T-cell (primary cell): ENCODE data around the gene COQ6. TPM values are rescaled to one million over a fixed set of nuclear protein-coding genes. Genes with fewer than 3 reads are reported as not detected.
"Not testable (repeated sequence)": the region's sequence is repeated elsewhere in the genome, so short reads cannot be mapped to it uniquely, and the experiment has no call there.

Source experiments
- ATAC-seq, 4 experiments: fragments of 200-7000 bp in 3 of 4; fragments of 150-1000 bp in 1 of 4; cut with Tn5 transposase; replicated peaks in 1 of 4; 1 replicate in 3 of 4; 2 replicates in 1 of 4; pipeline ENCODE4 v1.10.0; 2021; ENCODE audit warnings: moderate library complexity in 3 of 4, mild to moderate bottlenecking in 2 of 4, moderate number of reproducible peaks in 1 of 4
- CTCF ChIA-PET, 2 donors: fragments of 300-600 bp; sonication (Branson Sonifier 250); formaldehyde crosslinking; loops; one replicate each; lab custom pipeline; 2022; ENCODE audit warnings: antibody characterized with exemption in 2 of 2; lab: Charles Lee
- POLR2A ChIA-PET, 2 donors: fragments of 300-600 bp; sonication (Branson Sonifier 250); formaldehyde crosslinking; loops; one replicate each; lab custom pipeline; 2022; ENCODE audit warnings: antibody characterized with exemption in 2 of 2; lab: Charles Lee
- DNase-seq, 35 experiments: peaks; one replicate each; pipeline versions ENCODE4 v3.0.0 to v3.0.0-alpha.2; 2013 to 2023
- H3K27ac ChIP-seq: one replicate; pipeline ENCODE4 v1.5.1; 2013; ENCODE audit warnings: low read length
- H3K27me3 ChIP-seq, 2 experiments: replicated peaks in 1 of 2; 1 replicate in 1 of 2; 2 replicates in 1 of 2; pipeline versions ENCODE4 v1.6.1 to v1.7.0; 2013; ENCODE audit warnings: low read length in 1 of 2, mixed read lengths in 1 of 2; ENCODE audit not compliant: control insufficient read depth in 2 of 2, insufficient read depth in 2 of 2; ENCODE audit errors: extremely low read depth in 1 of 2
- H3K36me3 ChIP-seq, 2 donors: 1 replicate in 1 of 2; 2 replicates in 1 of 2; pipeline versions ENCODE4 v1.6.1 to v1.7.0; 2013; ENCODE audit warnings: low read length in 1 of 2; ENCODE audit not compliant: control insufficient read depth in 2 of 2, insufficient read depth in 1 of 2; ENCODE audit errors: extremely low read depth in 1 of 2
- H3K4me1 ChIP-seq, 2 experiments: 1 replicate in 1 of 2; 2 replicates in 1 of 2; pipeline versions ENCODE4 v1.6.1 to v1.7.0; 2013; ENCODE audit warnings: low read length in 2 of 2, mixed read lengths in 1 of 2; ENCODE audit not compliant: insufficient read depth in 2 of 2, control insufficient read depth in 1 of 2; ENCODE audit errors: extremely low read depth in 1 of 2
- H3K4me3 ChIP-seq, 2 donors: 1 replicate in 1 of 2; 2 replicates in 1 of 2; pipeline versions ENCODE4 v1.5.1 to v1.7.0; 2013; ENCODE audit warnings: mild to moderate bottlenecking in 2 of 2, low read length in 1 of 2, moderate library complexity in 1 of 2; ENCODE audit not compliant: control insufficient read depth in 1 of 2; ENCODE audit errors: extremely low read depth in 1 of 2
- H3K9me3 ChIP-seq: 2 replicates; pipeline ENCODE4 v1.7.0; 2013
- H3K27ac Mint-ChIP-seq, 2 donors: one replicate each; pipeline ENCODE4 v1.8.0; 2020 to 2021; ENCODE audit warnings: mild to moderate bottlenecking in 2 of 2, mixed read lengths in 2 of 2
- H3K27me3 Mint-ChIP-seq, 2 donors: one replicate each; pipeline ENCODE4 v1.8.0; 2021 to 2022; ENCODE audit warnings: mixed read lengths in 2 of 2
- H3K36me3 Mint-ChIP-seq: one replicate; pipeline ENCODE4 v1.8.0; 2021; ENCODE audit warnings: mixed read lengths
- H3K4me1 Mint-ChIP-seq, 3 donors: one replicate each; pipeline ENCODE4 v1.8.0; 2020 to 2022; ENCODE audit warnings: mixed read lengths in 3 of 3, mild to moderate bottlenecking in 1 of 3
- H3K4me3 Mint-ChIP-seq, 3 donors: one replicate each; pipeline ENCODE4 v1.8.0; 2020 to 2022; ENCODE audit warnings: mild to moderate bottlenecking in 3 of 3, mixed read lengths in 3 of 3, moderate library complexity in 3 of 3
- H3K9me3 Mint-ChIP-seq, 3 donors: one replicate each; pipeline ENCODE4 v1.8.0; 2020 to 2022; ENCODE audit warnings: mixed read lengths in 3 of 3
- WGBS: methylation state at CpG from one replicate; pipeline ENCODE4 v1.1.5; 2013; ENCODE audit warnings: missing lambda C conversion rate; ENCODE audit not compliant: insufficient coverage; 5-methylcytosine and 5-hydroxymethylcytosine counted together
- total RNA-seq, 35 experiments: library from RNA in 6 of 35; stranded (reverse) in 6 of 35; fragments of 120-200 nt in 1 of 35; gene quantifications; one replicate each; pipeline versions ENCODE4 v1.2.1 to v1.2.4 and lab custom pipeline; 2013 to 2026

COQ6 gene
- total RNA-seq (10 to 100 TPM; 29.3 to 35.4 (median 33.2) TPM), total RNA-seq (lab: John Stamatoyannopoulos, UW) (7.0 to 46.8 (median 26.3) reads per million in 29 experiments)
- 31.3 TPM for total RNA-seq (2013)

DNA sequence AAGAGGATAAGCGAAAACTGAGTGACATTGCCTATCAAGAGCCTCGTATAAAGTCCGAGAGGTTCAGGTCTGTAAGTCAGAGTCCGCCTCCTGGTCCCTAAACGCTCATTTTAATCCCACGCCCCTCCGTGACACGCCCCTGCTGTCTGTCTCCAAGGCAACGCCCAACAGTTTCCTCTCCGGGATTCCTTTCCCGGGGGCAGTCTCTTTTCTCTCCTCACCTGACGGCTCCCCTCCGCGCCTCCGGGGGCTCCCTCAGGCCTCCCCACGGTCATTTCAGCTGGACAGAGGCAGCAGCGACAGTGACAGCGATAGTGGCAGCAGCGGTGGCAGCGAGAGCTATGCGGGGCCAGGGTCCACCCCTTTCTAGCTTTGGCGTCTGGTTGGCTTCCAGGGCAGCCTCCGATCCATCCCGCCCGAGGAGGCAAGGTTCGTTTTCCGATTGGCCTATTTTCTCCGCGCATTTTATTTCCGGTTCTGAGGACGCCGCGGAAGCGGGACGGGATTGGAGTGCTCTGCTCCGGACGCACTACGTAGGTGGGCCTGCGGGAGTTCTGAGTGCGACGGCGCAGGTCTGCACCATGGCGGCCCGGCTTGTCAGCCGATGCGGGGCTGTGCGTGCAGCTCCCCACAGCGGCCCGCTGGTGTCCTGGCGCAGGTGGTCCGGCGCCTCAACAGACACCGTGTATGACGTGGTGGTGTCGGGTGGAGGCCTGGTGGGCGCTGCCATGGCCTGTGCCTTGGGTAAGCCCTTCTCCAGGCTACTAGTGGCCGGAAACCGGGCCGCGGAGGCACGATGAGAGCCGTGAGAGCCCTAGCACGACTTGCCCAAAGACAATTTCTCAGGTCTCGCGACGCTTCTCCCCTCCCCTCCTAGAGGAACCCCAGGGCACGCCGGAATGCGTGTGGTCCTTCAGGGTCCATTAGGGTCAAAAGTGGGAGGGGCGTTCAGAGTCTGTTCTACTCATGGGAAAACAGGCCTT, at the start of gene COQ6, which contains the start of gene FAM161B:
COQ6 (plus strand) TSS at position 551 of the 983 bp plus-strand sequence; CDS start at position 582, 31 bp downstream.
FAM161B (minus strand) TSS at position 343 of the 983 bp plus-strand sequence; CDS start at position 275, 68 bp downstream.
- Mint-ChIP-seq H3K4me1 (peaks cover 21 to 27% (median 23%) of the 10 kb centered on the region in 3 donors), H3K4me3 (peak within 1 kb of the TSS; percentile 96 to 99 (median 97)), H3K36me3 (peaks cover 12% of the 10 kb centered on the region), H3K27ac (peak within 1 kb of the TSS; percentile 92 to 94), H3K9me3 (no peaks in the 10 kb centered on the region), H3K27me3 (no peaks in the 10 kb centered on the region)
- DNase-seq (peak; percentile 74 to 97 (median 93)), ATAC-seq (peak; percentile 93 to 97 (median 94))
- peak within 1 kb of the TSS; percentile 92 to 93 for H3K4me3 ChIP-seq
- H3K27me3 ChIP-seq = no peaks in the 10 kb centered on the region
- ChIA-PET POLR2A (interaction anchor here (0.6 to 1.0 kb wide), 10 partner anchors 11 to 381 kb away, joined by 3 to 5 read pairs (median 4); partner anchors contain the start of genes ACOT2 (in 1 of the 2), BBOF1 (in 1 of the 2), ENTPD5 (in 1 of the 2) and PTGR2 (in 1 of the 2)), CTCF (interaction anchor here in 1 of 2 donors (0.6 to 2.1 kb wide), 3 partner anchors 11 to 333 kb away, joined by 5 to 9 read pairs (median 5); no protein-coding TSS in a partner anchor)
- H3K27ac ChIP-seq = peak within 1 kb of the TSS; percentile 96
- H3K9me3 ChIP-seq = no peaks in the 10 kb centered on the region
- under 1% methylated on average over 63 of the region's 70 CpGs for WGBS
- peaks cover 0 to 23% of the 10 kb centered on the region in 2 experiments for H3K4me1 ChIP-seq
- peaks cover 0 to 19% of the 10 kb centered on the region in 2 donors for H3K36me3 ChIP-seq

GRCh38 chr14:73903028-73903427, 47.1 kb upstream of the COQ6 start:
- Histone ChIP-seq H3K9me3 (no peaks in the 10 kb centered on the region), H3K27ac (no peak overlapping the region), H3K4me1 (no peaks in the 10 kb centered on the region), H3K36me3 (peaks cover 2 to 80% of the 10 kb centered on the region in 2 donors), H3K4me3 (no peak overlapping the region), H3K27me3 (no peaks in the 10 kb centered on the region)
- Mint-ChIP-seq H3K27ac (no peak overlapping the region), H3K27me3 (no peaks in the 10 kb centered on the region), H3K36me3 (peaks cover 42% of the 10 kb centered on the region), H3K9me3 (no peaks in the 10 kb centered on the region), H3K4me1 (peaks cover 0 to 1% (median 0%) of the 10 kb centered on the region in 3 donors), H3K4me3 (no peak overlapping the region)
- WGBS = no CpG with 5 or more reads among the region's 3 CpGs
- no peak for DNase-seq
- no peak for ATAC-seq
- ChIA-PET POLR2A (no interaction called here), CTCF (no interaction called here)

- H3K27ac Mint-ChIP-seq = peak overlapping the region in 1 of 2 donors; percentile 17
- WGBS = no CpG with 5 or more reads among the region's 1 CpG
- Histone ChIP-seq H3K4me3 (no peak overlapping the region), H3K27me3 (no peaks in the 10 kb centered on the region), H3K4me1 (no peaks in the 10 kb centered on the region), H3K27ac (no peak overlapping the region), H3K9me3 (peaks cover 3% of the 10 kb centered on the region), H3K36me3 (peaks cover 20 to 79% of the 10 kb centered on the region in 2 donors)
- H3K9me3 Mint-ChIP-seq = peaks cover 0 to 8% (median 3%) of the 10 kb centered on the region in 3 donors
- ChIA-PET POLR2A (no interaction called here), CTCF (no interaction called here)
- H3K4me3 Mint-ChIP-seq = no peak overlapping the region
- H3K36me3 Mint-ChIP-seq = peaks cover 78% of the 10 kb centered on the region
- ATAC-seq (no peak), DNase-seq (no peak)
- no peaks in the 10 kb centered on the region for H3K27me3 Mint-ChIP-seq
- H3K4me1 Mint-ChIP-seq = peaks cover 0 to 6% (median 4%) of the 10 kb centered on the region in 3 donors
These were observed 40.4 kb upstream of the COQ6 start for GRCh38 chr14:73909681-73910080.

- H3K36me3 Mint-ChIP-seq = peaks cover 70% of the 10 kb centered on the region
- H3K4me3 ChIP-seq = no peak overlapping the region
- peaks cover 20 to 66% of the 10 kb centered on the region in 2 donors for H3K36me3 ChIP-seq
- ATAC-seq (no peak), DNase-seq (no peak)
- H3K9me3 ChIP-seq = peaks cover 3% of the 10 kb centered on the region
- H3K27me3 Mint-ChIP-seq = no peaks in the 10 kb centered on the region
- CTCF ChIA-PET = interaction anchor here (0.6 to 0.7 kb wide), 3 partner anchors 165 to 1277 kb away, joined by 3 to 7 read pairs (median 4); no protein-coding TSS in a partner anchor
- H3K9me3 Mint-ChIP-seq = peaks cover 0 to 8% (median 3%) of the 10 kb centered on the region in 3 donors
- POLR2A ChIA-PET = interaction anchor here in 1 of 2 donors (0.7 kb wide), 2 partner anchors 198 to 609 kb away, joined by 3 to 6 read pairs; no protein-coding TSS in a partner anchor
- H3K4me1 Mint-ChIP-seq = peaks cover 6 to 10% (median 10%) of the 10 kb centered on the region in 3 donors
- no peaks in the 10 kb centered on the region for H3K4me1 ChIP-seq
- H3K27ac ChIP-seq = no peak overlapping the region
- H3K4me3 Mint-ChIP-seq = no peak overlapping the region
- WGBS = 100% methylated on average over 1 of the region's 3 CpGs
- no peaks in the 10 kb centered on the region for H3K27me3 ChIP-seq
- no peak overlapping the region for H3K27ac Mint-ChIP-seq
These were observed 36.8 kb upstream of the COQ6 start for GRCh38 chr14:73913256-73913655.

- ChIA-PET POLR2A (no interaction called here), CTCF (interaction anchor here in 1 of 2 donors (0.5 kb wide), 1 partner anchor 39 kb away, joined by 3 read pairs; no protein-coding TSS in a partner anchor)
- Mint-ChIP-seq H3K27me3 (no peaks in the 10 kb centered on the region), H3K27ac (no peak overlapping the region), H3K4me3 (no peak overlapping the region), H3K36me3 (peaks cover 55% of the 10 kb centered on the region), H3K4me1 (peaks cover 4 to 6% (median 6%) of the 10 kb centered on the region in 3 donors), H3K9me3 (peaks cover 0 to 8% (median 3%) of the 10 kb centered on the region in 3 donors)
- Histone ChIP-seq H3K4me1 (no peaks in the 10 kb centered on the region), H3K27ac (no peak overlapping the region), H3K9me3 (peaks cover 3% of the 10 kb centered on the region), H3K36me3 (peaks cover 19 to 64% of the 10 kb centered on the region in 2 donors), H3K4me3 (no peak overlapping the region), H3K27me3 (no peaks in the 10 kb centered on the region)
- 100% methylated on average over 2 of the region's 6 CpGs for WGBS
- DNase-seq (no peak), ATAC-seq (no peak)
These were observed 33.8 kb upstream of the COQ6 start for GRCh38 chr14:73916324-73916723.

GRCh38 chr14:73919457-73919856, 30.6 kb upstream of the COQ6 start:
- POLR2A ChIA-PET = interaction anchor here in 1 of 2 donors (0.6 kb wide), 1 partner anchor 495 kb away, joined by 10 read pairs; no protein-coding TSS in a partner anchor
- H3K27ac Mint-ChIP-seq, H3K4me1 Mint-ChIP-seq, DNase-seq, H3K27me3 Mint-ChIP-seq, H3K4me3 ChIP-seq, H3K9me3 ChIP-seq, H3K4me3 Mint-ChIP-seq, ATAC-seq, H3K9me3 Mint-ChIP-seq, H3K27ac ChIP-seq, H3K27me3 ChIP-seq, H3K4me1 ChIP-seq: not testable (repeated sequence)
- peaks cover 54% of the 10 kb centered on the region for H3K36me3 Mint-ChIP-seq
- CTCF ChIA-PET = interaction anchor here in 1 of 2 donors (0.6 kb wide), 1 partner anchor 23 kb away, joined by 3 read pairs; no protein-coding TSS in a partner anchor
- 100% methylated on average over 2 of the region's 2 CpGs for WGBS
- H3K36me3 ChIP-seq = peaks cover 4 to 72% of the 10 kb centered on the region in 2 donors
